Measurements from ENCODE around the gene TBC1D5.
"Not testable (repeated sequence)": the region's sequence is repeated elsewhere in the genome, so short reads cannot be mapped to it uniquely, and the experiment has no call there.

TBC1D5 gene

GRCh38 chr3:17678116-17678741 lies 64.2 kb downstream of the TBC1D5 start:
- peak in 4 of 42 donors; percentile 14 to 45 (median 24) for DNase-seq
- intact Hi-C loops (cut with DNase I), result no loop called here

DNA sequence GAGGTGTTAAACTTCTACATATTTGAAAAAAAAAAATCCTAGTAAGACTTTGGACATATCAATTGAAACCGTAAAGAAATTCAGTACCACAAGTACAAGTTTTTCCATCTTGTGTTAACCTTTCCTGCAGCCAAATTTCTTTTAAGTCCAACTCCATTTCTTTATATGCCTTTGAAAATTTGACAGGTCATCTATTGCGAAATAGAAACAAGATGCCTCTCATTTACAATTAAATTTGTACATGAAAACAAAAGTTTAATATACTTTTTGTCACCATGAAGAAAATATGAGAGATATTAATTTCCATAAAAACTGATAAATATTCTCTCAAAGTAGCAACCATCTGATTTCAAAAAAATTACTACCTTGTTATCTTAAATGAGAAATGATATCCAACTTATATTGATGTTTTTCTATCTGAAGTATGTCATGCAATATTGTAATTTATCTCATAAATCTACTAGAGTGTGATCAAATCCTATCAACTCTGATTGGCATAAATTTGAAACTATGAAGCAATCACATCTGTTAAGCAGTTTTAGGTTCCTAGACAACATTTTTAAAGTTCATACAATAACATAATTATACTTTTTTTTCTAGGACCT lies 68.2 kb downstream of the TBC1D5 start:
- intact Hi-C loops (cut with DNase I), result no loop called here
- DNase-seq, result no peak

DNA sequence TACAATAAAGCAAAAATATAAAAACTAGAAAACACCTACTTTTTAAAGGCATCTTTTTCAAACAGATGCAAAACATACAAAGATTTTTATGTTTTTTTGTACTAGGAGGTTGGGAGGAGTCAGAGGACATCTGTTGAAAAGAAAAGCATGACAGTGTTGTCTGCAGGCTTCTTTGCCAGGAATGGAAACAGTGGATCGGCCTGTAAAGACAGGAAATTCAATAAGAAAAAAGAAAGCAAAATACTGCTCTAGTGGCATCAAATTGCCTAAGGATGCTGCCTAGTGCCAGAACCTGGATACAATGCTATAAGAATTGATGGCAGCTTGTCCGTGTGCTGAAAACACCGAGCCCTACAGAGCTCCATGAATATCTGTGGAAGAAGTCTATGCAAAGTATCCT lies 69.9 kb downstream of the TBC1D5 start:
- intact Hi-C loops (cut with DNase I), result no loop called here
- DNase-seq, result peak in 1 of 42 donors; percentile 33

GRCh38 chr3:17670749-17671148 lies 71.7 kb downstream of the TBC1D5 start:
- intact Hi-C loops (cut with DNase I), result no loop called here
- no peak for DNase-seq

DNA sequence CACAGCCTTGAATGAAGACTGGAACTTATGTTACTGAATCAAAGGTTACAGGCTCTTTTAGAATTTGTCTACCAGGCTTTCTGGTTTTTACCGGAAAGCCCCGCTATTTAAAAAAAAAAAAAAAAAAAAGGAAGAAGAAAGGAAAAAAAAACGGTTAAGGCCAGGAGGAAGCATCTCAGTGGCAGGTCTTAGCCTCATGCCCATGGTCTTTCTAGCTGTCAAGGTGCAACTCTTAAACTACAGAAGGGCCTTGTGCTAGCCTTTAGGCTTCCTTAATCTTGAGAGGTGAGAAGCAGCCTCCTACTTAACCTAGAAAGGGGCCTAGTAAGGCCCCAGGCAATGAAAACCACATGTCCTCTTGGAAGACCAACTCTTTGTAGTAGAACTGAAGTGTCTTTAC lies 77.5 kb downstream of the TBC1D5 start:
- intact Hi-C loops (cut with DNase I), result no loop called here
- no peak for DNase-seq

- no peak for DNase-seq
- intact Hi-C loops (cut with DNase I), result no loop called here
These were observed 86.2 kb downstream of the TBC1D5 start for GRCh38 chr3:17656264-17656663.

- intact Hi-C loops (cut with DNase I), result no loop called here
- no peak for DNase-seq
These were observed 86.7 kb downstream of the TBC1D5 start for GRCh38 chr3:17655743-17656142.

- intact Hi-C loops (cut with DNase I), result not testable (repeated sequence)
These were observed 92.7 kb downstream of the TBC1D5 start for GRCh38 chr3:17649748-17650147.

DNA sequence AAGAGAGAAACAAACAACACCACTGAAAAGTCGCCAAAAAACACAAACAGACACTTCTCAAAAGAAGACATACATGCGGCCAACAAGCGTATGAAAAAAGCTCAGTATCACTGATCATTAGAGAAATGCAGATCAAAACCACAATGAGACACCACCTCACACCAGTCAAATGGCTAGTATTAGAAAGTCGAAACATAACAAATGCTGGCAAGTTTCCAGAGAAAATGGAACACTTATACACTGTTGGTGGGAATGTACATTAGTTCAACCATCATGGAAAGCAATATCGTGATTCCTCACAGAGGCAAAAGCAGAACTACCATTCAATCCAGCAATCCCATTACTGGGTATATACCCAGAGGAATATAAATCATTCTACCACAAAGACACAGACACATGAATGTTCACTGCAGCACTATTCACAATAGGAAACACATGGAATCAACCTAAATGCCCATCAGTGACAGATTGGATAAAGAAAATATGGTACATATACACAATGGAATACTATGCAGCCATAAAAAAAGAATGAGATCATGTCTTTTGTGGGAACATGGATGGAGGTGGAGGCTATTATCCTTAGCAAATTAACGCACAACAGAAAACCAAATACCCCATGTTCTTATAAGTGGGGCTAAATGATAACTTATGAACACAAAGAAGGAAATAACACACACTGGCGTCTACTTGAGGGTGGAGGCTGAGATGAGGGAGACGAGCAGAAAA lies 93.6 kb downstream of the TBC1D5 start:
- DNase-seq; intact Hi-C loops (cut with DNase I): not testable (repeated sequence)

More at GRCh38 chr3:17649748-17650147, 92.7 kb downstream of the TBC1D5 start:
- not testable (repeated sequence) for DNase-seq

DNA sequence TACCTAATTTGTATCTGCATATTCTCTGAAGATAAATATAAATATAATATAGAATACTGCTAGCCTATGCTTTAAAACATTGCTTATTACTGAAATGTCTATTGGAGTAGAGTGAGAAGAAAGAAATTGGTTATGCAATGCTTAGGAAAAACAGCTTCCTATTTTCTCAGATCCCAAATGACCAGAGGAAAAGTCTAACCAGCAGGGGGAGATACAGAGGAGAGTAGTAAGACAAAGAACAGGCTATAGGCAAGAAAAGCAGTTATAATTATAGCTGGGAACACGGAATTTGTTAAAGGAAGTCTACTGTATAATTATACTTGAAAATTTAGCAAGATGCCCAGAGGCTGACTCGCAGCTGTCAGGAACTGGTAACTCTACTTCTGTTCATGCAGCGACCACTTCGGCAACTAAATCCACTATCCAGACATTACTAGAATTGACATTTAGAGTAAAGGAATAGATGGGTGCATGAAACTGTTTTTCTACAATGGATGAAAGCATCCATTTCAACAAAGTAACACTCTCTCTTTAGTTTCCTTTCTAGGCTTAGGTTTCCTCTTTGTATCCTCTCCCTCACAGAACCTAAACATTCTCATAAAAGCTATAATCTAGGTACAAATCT lies 97.2 kb downstream of the TBC1D5 start:
- peak in 14 of 42 donors; percentile 13 to 77 (median 42) for DNase-seq
- intact Hi-C loops (cut with DNase I), result no loop called here

- DNase-seq, result no peak
- intact Hi-C loops (cut with DNase I), result loop anchor here (5.0 kb wide), 1 partner anchor 99 kb away; the partner anchor contains the start of gene TBC1D5
These were observed 98.7 kb downstream of the TBC1D5 start for GRCh38 chr3:17643691-17644090.

DNA sequence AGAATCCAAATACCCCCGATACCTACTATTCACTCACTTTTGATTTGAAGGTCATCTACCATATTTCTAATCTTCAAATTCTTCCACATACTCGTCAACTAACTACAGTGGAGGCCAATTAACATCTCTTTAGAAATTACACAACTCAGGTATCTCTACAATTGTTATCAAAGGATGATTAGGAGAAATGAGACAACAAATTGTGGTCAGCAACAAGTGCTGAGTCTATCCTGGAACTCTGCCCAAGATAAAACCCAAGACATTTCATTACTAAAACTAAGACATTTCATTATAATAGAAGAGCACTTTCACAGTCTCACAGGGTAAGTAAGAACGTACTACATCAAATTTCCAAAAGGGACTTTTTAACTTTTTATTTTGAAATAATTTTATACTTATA lies 100.0 kb downstream of the TBC1D5 start:
- DNase-seq, result no peak
- intact Hi-C loops (cut with DNase I), result loop anchor here (5.0 kb wide), 1 partner anchor 100 kb away; the partner anchor contains the start of gene TBC1D5

DNA sequence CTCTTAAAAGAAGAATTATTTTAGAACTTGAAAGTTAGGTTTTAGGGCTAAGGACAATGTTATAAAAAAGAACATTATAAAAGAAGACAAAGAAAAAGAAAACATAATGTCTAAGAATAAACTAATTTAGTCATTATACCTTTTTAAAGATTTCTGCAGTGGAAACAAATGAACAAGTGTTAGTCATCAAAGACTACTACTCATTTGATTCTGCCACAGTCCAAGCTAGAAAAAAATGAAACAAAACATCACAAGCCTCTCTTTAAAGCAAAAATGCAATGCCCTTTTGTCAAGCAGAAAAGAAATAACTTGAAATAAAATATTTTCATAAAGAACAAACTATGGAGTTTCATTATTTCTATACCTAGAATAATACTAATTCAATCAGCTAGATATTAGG lies 102.0 kb downstream of the TBC1D5 start:
- intact Hi-C loops (cut with DNase I), result loop anchor here (5.0 kb wide), 1 partner anchor 102 kb away; the partner anchor contains the start of gene TBC1D5
- DNase-seq, result no peak

GRCh38 chr3:17639765-17640164 lies 102.7 kb downstream of the TBC1D5 start:
- no peak for DNase-seq
- intact Hi-C loops (cut with DNase I), result loop anchor here (5.0 kb wide), 1 partner anchor 103 kb away; the partner anchor contains the start of gene TBC1D5

DNA sequence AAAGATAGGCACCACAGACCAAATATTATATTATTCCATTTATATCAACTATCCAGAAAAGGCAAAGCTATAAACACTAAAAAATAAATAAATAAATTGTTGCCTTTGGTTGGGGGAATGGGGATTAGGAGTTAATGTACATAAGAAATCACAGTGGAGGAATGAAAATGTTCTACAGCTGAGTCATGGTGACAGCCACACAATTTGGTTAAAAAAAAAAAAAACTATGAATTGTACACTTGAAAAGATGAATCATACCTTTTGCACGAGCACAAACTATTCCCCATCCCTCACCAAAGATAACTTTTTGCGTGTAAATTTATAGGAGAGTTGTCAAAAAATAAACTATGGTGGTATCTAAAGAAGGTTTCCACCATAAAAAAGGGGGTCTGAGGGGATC lies 103.2 kb downstream of the TBC1D5 start:
- no peak for DNase-seq
- intact Hi-C loops (cut with DNase I), result no loop called here

DNA sequence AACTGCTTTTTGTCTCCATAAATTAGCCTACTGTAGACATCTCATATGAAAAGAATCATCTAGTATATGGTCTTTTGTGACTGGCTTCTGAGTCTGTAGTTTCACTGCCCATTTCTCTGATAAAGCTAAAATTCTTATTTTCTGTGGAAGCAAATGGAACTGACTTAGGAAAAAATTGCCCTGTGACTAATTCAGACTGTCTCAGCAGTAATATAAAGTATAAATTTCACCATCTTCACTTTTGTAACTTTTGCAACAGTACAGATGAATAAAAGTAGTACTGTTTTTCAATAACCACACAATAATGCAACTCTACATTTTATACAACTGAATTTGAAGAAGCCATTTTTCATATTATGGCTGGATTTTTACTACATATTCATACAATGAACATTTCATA lies 104.1 kb downstream of the TBC1D5 start:
- no peak for DNase-seq
- intact Hi-C loops (cut with DNase I), result no loop called here

GRCh38 chr3:17635675-17636074 lies 106.8 kb downstream of the TBC1D5 start:
- DNase-seq; intact Hi-C loops (cut with DNase I): not testable (repeated sequence)

- no peak for DNase-seq
- intact Hi-C loops (cut with DNase I), result no loop called here
These were observed 107.5 kb downstream of the TBC1D5 start for GRCh38 chr3:17634964-17635363.

- no peak for DNase-seq
- intact Hi-C loops (cut with DNase I), result no loop called here
These were observed 108.2 kb downstream of the TBC1D5 start for GRCh38 chr3:17634201-17634600.

Data from head of caudate nucleus (tissue), 42 donors.